K562 (cell line): ENCODE results near the gene SPINT1. TPM values are rescaled to one million over a fixed set of nuclear protein-coding genes. Genes with fewer than 3 reads are reported as not detected.

Source experiments
- ATF1 ChIP-seq, 2 experiments: fragments of 450-650 bp in 1 of 2; IDR thresholded peaks; 2 replicates each; pipeline ENCODE4 v1.6.1; 2016; ENCODE audit warnings: missing compliant biosample characterization in 1 of 2, missing genetic modification characterization in 1 of 2
- EGR1 ChIP-seq: fragments of 450-650 bp; conservative IDR thresholded peaks from 2 replicates; pipeline ENCODE4 v1.6.1; 2017; ENCODE audit warnings: mild to moderate bottlenecking
- L3MBTL2 ChIP-seq: fragments of 450-650 bp; IDR thresholded peaks from 2 replicates; pipeline ENCODE4 v1.6.1; 2016; ENCODE audit warnings: mild to moderate bottlenecking, moderate library complexity
- TGIF2 ChIP-seq: sonication (generic); formaldehyde crosslinking; IDR thresholded peaks from 2 replicates; pipeline ENCODE4 v1.8.1; 2022; ENCODE audit warnings: mild to moderate bottlenecking, missing genetic modification reagents, moderate library complexity
- ZBTB7A ChIP-seq: IDR thresholded peaks from 2 replicates; pipeline ENCODE4 v1.6.1; 2011; ENCODE audit warnings: low read depth, mild to moderate bottlenecking, low read length, moderate library complexity, borderline replicate concordance; ENCODE audit not compliant: control insufficient read depth
- polyA plus RNA-seq, 8 experiments: library from polyadenylated mRNA; depleted of rRNA in 4 of 8; stranded (reverse) in 5 of 8; unstranded in 3 of 8; fragments of >200 nt; fragmentation: Nextera tagmentation in 2 of 8; fragmentation: Illumina TruSeq in 1 of 8; extraction: Ambion mirVana in 2 of 8; extraction: Trizol in 1 of 8; gene quantifications; 2 replicates each; pipeline versions ENCODE4 v1.2.1 to v1.2.3, GENCODE V29; 2011 to 2014; ENCODE audit warnings: inconsistent platforms in 1 of 8, missing spikeins in 1 of 8
- total RNA-seq, 7 experiments: library from RNA; depleted of rRNA in 6 of 7; stranded (reverse); fragments of >200 nt in 6 of 7; fragmentation: Illumina TruSeq in 2 of 7; extraction: Trizol in 2 of 7; gene quantifications; 2 replicates each; pipeline versions ENCODE4 v1.2.1 to v1.2.3, GENCODE V29; 2011 to 2021; ENCODE audit warnings: low replicate concordance in 1 of 7
- TF ChIP-seq, protein P1 (sequence below), 3 experiments: IDR thresholded peaks in 2 of 3; conservative IDR thresholded peaks in 1 of 3; 2 replicates each; pipeline ENCODE4 v1.5.1; 2011 to 2012; ENCODE audit warnings: low read length in 3 of 3, mild to moderate bottlenecking in 3 of 3, control low read depth in 2 of 3, improper control_type of control experiment in 1 of 3, inconsistent platforms in 1 of 3, low read depth in 1 of 3, mixed read lengths in 1 of 3, moderate library complexity in 1 of 3; ENCODE audit not compliant: insufficient read depth in 2 of 3
- TF ChIP-seq, protein P2 (sequence below): fragments of 450-650 bp; IDR thresholded peaks from 2 replicates; pipeline ENCODE4 v1.6.1; 2016; ENCODE audit warnings: mild to moderate bottlenecking, moderate library complexity
- TF ChIP-seq, protein P3 (sequence below): fragments of 250-450 bp; sonication (Bioruptor Pico); IDR thresholded peaks from 2 replicates; pipeline ENCODE4 v1.4.0; 2020; ENCODE audit warnings: mild to moderate bottlenecking

SPINT1 gene
- total and polyA plus RNA-seq, 9 of the 15 experiments (the other 6 are each of a cell fraction or from before 2014, with no cell fraction given) = 0.78 to 4.5 (median 1.5) TPM

DNA sequence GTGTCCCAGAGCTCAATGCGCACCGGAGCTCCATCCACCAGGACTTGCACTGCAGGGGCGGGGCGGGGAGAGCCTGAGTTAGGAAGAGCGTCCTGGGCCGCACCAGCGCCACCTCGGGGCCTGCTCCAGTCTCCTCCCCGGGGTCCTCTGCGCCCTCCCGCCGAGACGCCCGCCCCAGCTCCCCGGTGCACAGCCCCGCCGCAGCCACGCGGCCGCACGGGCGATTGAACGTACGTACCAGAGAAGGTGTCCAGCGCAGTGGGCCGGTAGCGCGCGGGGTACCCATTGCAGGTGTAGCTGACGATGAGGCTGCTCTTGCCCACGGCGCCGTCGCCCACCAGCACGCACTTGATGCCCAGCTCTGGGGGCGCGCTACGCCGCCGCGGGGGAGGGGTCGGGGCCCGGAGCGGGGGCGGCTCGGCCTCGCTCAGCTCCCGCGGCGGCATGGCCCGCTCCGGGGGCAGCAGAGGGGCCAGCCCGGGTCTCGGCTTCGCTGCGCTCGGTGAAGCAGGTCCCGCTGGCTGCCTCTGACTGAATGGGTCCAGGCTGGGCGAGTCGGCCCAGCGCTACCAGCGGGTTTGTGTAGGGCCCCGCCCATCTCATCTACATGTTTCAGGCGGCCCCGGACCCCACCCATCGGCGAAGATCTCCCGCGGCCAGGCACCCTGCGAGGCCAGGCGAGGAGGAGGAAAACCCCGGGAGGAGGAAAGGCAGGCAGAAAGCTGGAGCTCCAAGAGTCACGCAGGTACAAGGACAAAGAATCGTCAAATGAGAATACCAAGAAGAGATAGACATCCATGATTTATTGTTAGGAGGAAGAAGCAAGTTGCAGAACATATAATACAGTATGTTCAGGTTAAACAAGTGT lies 30.1 kb downstream of the SPINT1 start, which contains the start of gene RHOV (continued):
- TF ChIP-seq, protein P1, sequence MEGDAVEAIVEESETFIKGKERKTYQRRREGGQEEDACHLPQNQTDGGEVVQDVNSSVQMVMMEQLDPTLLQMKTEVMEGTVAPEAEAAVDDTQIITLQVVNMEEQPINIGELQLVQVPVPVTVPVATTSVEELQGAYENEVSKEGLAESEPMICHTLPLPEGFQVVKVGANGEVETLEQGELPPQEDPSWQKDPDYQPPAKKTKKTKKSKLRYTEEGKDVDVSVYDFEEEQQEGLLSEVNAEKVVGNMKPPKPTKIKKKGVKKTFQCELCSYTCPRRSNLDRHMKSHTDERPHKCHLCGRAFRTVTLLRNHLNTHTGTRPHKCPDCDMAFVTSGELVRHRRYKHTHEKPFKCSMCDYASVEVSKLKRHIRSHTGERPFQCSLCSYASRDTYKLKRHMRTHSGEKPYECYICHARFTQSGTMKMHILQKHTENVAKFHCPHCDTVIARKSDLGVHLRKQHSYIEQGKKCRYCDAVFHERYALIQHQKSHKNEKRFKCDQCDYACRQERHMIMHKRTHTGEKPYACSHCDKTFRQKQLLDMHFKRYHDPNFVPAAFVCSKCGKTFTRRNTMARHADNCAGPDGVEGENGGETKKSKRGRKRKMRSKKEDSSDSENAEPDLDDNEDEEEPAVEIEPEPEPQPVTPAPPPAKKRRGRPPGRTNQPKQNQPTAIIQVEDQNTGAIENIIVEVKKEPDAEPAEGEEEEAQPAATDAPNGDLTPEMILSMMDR (IDR thresholded peaks at IDR 0.05 in 2 of 3, conservative IDR thresholded peaks at IDR 0.05 in 1 of 3; ENCODE audit: insufficient read depth in 2 of 3, low read depth in 1 of 3, low read length in 3 of 3) = peak; percentile 66 to 73 (median 68); a peak in 5 of 6 replicates
- TF ChIP-seq ATF1 (CRISPR knock-in tag; IDR thresholded peaks at IDR 0.05) (no peak), ATF1 (tag; IDR thresholded peaks at IDR 0.05) (peak; percentile 38), ZBTB7A (peak; percentile 97), L3MBTL2 (peak; percentile 72), TGIF2 (CRISPR knock-in tag) (0 out of 2 replicates have a peak, but pooled peaks have one; percentile 27), EGR1 (peak; percentile 44)
- TF ChIP-seq, protein P2, sequence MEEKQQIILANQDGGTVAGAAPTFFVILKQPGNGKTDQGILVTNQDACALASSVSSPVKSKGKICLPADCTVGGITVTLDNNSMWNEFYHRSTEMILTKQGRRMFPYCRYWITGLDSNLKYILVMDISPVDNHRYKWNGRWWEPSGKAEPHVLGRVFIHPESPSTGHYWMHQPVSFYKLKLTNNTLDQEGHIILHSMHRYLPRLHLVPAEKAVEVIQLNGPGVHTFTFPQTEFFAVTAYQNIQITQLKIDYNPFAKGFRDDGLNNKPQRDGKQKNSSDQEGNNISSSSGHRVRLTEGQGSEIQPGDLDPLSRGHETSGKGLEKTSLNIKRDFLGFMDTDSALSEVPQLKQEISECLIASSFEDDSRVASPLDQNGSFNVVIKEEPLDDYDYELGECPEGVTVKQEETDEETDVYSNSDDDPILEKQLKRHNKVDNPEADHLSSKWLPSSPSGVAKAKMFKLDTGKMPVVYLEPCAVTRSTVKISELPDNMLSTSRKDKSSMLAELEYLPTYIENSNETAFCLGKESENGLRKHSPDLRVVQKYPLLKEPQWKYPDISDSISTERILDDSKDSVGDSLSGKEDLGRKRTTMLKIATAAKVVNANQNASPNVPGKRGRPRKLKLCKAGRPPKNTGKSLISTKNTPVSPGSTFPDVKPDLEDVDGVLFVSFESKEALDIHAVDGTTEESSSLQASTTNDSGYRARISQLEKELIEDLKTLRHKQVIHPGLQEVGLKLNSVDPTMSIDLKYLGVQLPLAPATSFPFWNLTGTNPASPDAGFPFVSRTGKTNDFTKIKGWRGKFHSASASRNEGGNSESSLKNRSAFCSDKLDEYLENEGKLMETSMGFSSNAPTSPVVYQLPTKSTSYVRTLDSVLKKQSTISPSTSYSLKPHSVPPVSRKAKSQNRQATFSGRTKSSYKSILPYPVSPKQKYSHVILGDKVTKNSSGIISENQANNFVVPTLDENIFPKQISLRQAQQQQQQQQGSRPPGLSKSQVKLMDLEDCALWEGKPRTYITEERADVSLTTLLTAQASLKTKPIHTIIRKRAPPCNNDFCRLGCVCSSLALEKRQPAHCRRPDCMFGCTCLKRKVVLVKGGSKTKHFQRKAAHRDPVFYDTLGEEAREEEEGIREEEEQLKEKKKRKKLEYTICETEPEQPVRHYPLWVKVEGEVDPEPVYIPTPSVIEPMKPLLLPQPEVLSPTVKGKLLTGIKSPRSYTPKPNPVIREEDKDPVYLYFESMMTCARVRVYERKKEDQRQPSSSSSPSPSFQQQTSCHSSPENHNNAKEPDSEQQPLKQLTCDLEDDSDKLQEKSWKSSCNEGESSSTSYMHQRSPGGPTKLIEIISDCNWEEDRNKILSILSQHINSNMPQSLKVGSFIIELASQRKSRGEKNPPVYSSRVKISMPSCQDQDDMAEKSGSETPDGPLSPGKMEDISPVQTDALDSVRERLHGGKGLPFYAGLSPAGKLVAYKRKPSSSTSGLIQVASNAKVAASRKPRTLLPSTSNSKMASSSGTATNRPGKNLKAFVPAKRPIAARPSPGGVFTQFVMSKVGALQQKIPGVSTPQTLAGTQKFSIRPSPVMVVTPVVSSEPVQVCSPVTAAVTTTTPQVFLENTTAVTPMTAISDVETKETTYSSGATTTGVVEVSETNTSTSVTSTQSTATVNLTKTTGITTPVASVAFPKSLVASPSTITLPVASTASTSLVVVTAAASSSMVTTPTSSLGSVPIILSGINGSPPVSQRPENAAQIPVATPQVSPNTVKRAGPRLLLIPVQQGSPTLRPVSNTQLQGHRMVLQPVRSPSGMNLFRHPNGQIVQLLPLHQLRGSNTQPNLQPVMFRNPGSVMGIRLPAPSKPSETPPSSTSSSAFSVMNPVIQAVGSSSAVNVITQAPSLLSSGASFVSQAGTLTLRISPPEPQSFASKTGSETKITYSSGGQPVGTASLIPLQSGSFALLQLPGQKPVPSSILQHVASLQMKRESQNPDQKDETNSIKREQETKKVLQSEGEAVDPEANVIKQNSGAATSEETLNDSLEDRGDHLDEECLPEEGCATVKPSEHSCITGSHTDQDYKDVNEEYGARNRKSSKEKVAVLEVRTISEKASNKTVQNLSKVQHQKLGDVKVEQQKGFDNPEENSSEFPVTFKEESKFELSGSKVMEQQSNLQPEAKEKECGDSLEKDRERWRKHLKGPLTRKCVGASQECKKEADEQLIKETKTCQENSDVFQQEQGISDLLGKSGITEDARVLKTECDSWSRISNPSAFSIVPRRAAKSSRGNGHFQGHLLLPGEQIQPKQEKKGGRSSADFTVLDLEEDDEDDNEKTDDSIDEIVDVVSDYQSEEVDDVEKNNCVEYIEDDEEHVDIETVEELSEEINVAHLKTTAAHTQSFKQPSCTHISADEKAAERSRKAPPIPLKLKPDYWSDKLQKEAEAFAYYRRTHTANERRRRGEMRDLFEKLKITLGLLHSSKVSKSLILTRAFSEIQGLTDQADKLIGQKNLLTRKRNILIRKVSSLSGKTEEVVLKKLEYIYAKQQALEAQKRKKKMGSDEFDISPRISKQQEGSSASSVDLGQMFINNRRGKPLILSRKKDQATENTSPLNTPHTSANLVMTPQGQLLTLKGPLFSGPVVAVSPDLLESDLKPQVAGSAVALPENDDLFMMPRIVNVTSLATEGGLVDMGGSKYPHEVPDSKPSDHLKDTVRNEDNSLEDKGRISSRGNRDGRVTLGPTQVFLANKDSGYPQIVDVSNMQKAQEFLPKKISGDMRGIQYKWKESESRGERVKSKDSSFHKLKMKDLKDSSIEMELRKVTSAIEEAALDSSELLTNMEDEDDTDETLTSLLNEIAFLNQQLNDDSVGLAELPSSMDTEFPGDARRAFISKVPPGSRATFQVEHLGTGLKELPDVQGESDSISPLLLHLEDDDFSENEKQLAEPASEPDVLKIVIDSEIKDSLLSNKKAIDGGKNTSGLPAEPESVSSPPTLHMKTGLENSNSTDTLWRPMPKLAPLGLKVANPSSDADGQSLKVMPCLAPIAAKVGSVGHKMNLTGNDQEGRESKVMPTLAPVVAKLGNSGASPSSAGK = peak; percentile 71
- TF ChIP-seq, protein P3, sequence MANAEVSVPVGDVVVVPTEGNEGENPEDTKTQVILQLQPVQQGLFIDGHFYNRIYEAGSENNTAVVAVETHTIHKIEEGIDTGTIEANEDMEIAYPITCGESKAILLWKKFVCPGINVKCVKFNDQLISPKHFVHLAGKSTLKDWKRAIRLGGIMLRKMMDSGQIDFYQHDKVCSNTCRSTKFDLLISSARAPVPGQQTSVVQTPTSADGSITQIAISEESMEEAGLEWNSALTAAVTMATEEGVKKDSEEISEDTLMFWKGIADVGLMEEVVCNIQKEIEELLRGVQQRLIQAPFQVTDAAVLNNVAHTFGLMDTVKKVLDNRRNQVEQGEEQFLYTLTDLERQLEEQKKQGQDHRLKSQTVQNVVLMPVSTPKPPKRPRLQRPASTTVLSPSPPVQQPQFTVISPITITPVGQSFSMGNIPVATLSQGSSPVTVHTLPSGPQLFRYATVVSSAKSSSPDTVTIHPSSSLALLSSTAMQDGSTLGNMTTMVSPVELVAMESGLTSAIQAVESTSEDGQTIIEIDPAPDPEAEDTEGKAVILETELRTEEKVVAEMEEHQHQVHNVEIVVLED = 0 out of 2 replicates have a peak, but pooled peaks have one; percentile 6
